ENCODE results near the gene BCAR1.

GRCh38 chr16:75193265-75193650 lies 58.2 kb downstream of the BCAR1 start:
- TF ChIP-seq EZH2 (IDR thresholded peaks at IDR 0.05), result no peak
- no peak for TF ChIP-seq POLR2AphosphoS5 (IDR thresholded peaks at IDR 0.05; ENCODE audit: borderline replicate concordance, low read depth, low read length)
- no peak for TF ChIP-seq FOXP2 (optimal IDR thresholded peaks at IDR 0.05; ENCODE audit: control extremely low read depth, extremely low read length, insufficient read depth)
